Pancreas (tissue), 10 donors: ENCODE data around the gene AARS2. TPM values are rescaled to one million over a fixed set of nuclear protein-coding genes. Genes with fewer than 3 reads are reported as not detected.
"Not testable (repeated sequence)": the region's sequence is repeated elsewhere in the genome, so short reads cannot be mapped to it uniquely, and the experiment has no call there.

ENCODE experiments used
- ATAC-seq, 4 donors: fragments of 200-7000 bp; cut with Tn5 transposase; one replicate each; pipeline versions ENCODE4 v1.8.0 to v1.9.1; 2020; ENCODE audit warnings: mild to moderate bottlenecking in 4 of 4, moderate library complexity in 4 of 4
- DNase-seq, 6 donors: peaks; one replicate each; pipeline ENCODE4 v3.0.0-alpha.2; 2020
- FAIRE-seq: peaks from 2 replicates; lab custom pipeline; 2012; peaks lifted over from hg19 to GRCh38; lab: Jason Lieb, UNC
- H3K27ac ChIP-seq, 4 donors: fragments of 200-600 bp; sonication (generic); 1 replicate in 3 of 4; 2 replicates in 1 of 4; pipeline versions ENCODE4 v1.5.0 to v1.8.0; 2020
- H3K27me3 ChIP-seq, 4 donors: fragments of 200-600 bp; one replicate each; pipeline ENCODE4 v1.8.0; 2021
- H3K36me3 ChIP-seq, 3 donors: fragments of 200-600 bp; sonication (generic) in 1 of 3; one replicate each; pipeline versions ENCODE4 v1.5.0 to v1.8.0; 2020 to 2021
- H3K4me1 ChIP-seq, 3 donors: fragments of 200-600 bp; one replicate each; pipeline ENCODE4 v1.8.0; 2021
- H3K4me3 ChIP-seq, 4 donors: fragments of 200-600 bp; sonication (generic) in 2 of 4; one replicate each; pipeline versions ENCODE4 v1.5.0 to v1.8.0; 2020 to 2021
- H3K9me3 ChIP-seq, 4 donors: fragments of 200-600 bp; one replicate each; pipeline ENCODE4 v1.8.0; 2021
- CTCF ChIP-seq, 4 donors: fragments of 200-600 bp; sonication (generic) in 3 of 4; IDR thresholded peaks; one replicate each; pipeline versions ENCODE4 v1.5.0 to v1.8.0; 2021; ENCODE audit warnings: antibody characterized with exemption in 4 of 4
- WGBS, 2 donors: extraction: QIAGEN DNeasy Blood & Tissue Kit; methylation state at CpG; one replicate each; pipeline ENCODE4 v1.1.7; 2013; 5-methylcytosine and 5-hydroxymethylcytosine counted together
- intact Hi-C, 3 donors: fragments of 100-400 bp; cut with DNase I; formaldehyde crosslinking; loops; one replicate each; pipeline versions ENCODE4 v1.11.1 to v1.14.2; 2022
- polyA plus RNA-seq, 2 donors: library from polyadenylated mRNA; stranded (reverse); fragments of 200-250 nt; gene quantifications; one replicate each; pipeline ENCODE4 v1.2.3, GENCODE V29; 2013
- total RNA-seq, 6 donors: library from RNA; stranded (reverse); fragmentation: NEBNext Ultra II Directional in 4 of 6; extraction: Animal tissue kit (Norgen Biotek cat#: 25700) in 4 of 6; gene quantifications; one replicate each; pipeline versions ENCODE4 v1.2.1 to v1.2.4, GENCODE V29; 2021 to 2023
- donor health status: healthy with polysubstance abuse.
- donor health status: DM: no; HTN: no; CAD: no; lungs with moderate emphysema.
- donor health status: DM: no; HTN: no; CAD: no.
- donor health status: control.
- donor health status: control.
- donor health status: Bipolar disorder and iron deficiency.
- donor health status: DM: yes; HTN: yes; CAD: no.
- donor health status: DM: no; HTN: no; CAD: no.
- donor health status: DM: no; HTN: no; CAD: no.
- donor health status: DM: yes; HTN: yes; CAD: no.

AARS2 gene
- total and polyA plus RNA-seq, 8 donors: 3.6 to 8.7 (median 5.0) TPM

- DNase-seq (no peak), ATAC-seq (no peak), FAIRE-seq (no peak)
- H3K27me3 ChIP-seq: no peaks in the 10 kb centered on the region
- no peak for TF ChIP-seq CTCF (IDR thresholded peaks at IDR 0.05)
- no peaks in the 10 kb centered on the region for H3K4me1 ChIP-seq
- H3K9me3 ChIP-seq: no peaks in the 10 kb centered on the region
- H3K36me3 ChIP-seq: no peaks in the 10 kb centered on the region
- intact Hi-C loops: no loop called here
- no peak overlapping the region for H3K4me3 ChIP-seq
- WGBS, 2 donors: 65 to 85% methylated on average over 2 of the region's 2 CpGs
- H3K27ac ChIP-seq: no peak overlapping the region
These were observed 40.2 kb upstream of the AARS2 start for GRCh38 chr6:44353336-44353735.

GRCh38 chr6:44352259-44352658 is 39.1 kb upstream of the AARS2 start:
- no peak overlapping the region for H3K27ac ChIP-seq
- no peaks in the 10 kb centered on the region for H3K36me3 ChIP-seq
- no peak overlapping the region for H3K4me3 ChIP-seq
- ATAC-seq (no peak), FAIRE-seq (no peak), DNase-seq (no peak)
- TF ChIP-seq CTCF (IDR thresholded peaks at IDR 0.05): no peak
- WGBS, 2 donors: 80 to 85% methylated on average over 4 of the region's 4 CpGs
- no peaks in the 10 kb centered on the region for H3K27me3 ChIP-seq
- H3K4me1 ChIP-seq: no peaks in the 10 kb centered on the region
- no peaks in the 10 kb centered on the region for H3K9me3 ChIP-seq
- intact Hi-C loops: no loop called here

- H3K9me3 ChIP-seq, DNase-seq, H3K4me1 ChIP-seq, H3K36me3 ChIP-seq, ATAC-seq, intact Hi-C loops, FAIRE-seq, H3K27ac ChIP-seq, H3K27me3 ChIP-seq, H3K4me3 ChIP-seq: not testable (repeated sequence)
- WGBS, 2 donors: 59 to 64% methylated on average over 4 of the region's 4 CpGs
These were observed 37.5 kb upstream of the AARS2 start for GRCh38 chr6:44350650-44350994.

- ATAC-seq (no peak), FAIRE-seq (no peak), DNase-seq (no peak)
- H3K27ac ChIP-seq: no peak overlapping the region
- no peaks in the 10 kb centered on the region for H3K4me1 ChIP-seq
- no peak overlapping the region for H3K4me3 ChIP-seq
- 69 to 70% methylated on average over 6 of the region's 6 CpGs for WGBS, 2 donors
- no peaks in the 10 kb centered on the region for H3K27me3 ChIP-seq
- no peaks in the 10 kb centered on the region for H3K9me3 ChIP-seq
- no peak for TF ChIP-seq CTCF (IDR thresholded peaks at IDR 0.05)
- intact Hi-C loops: no loop called here
- no peaks in the 10 kb centered on the region for H3K36me3 ChIP-seq
These were observed 36.9 kb upstream of the AARS2 start for GRCh38 chr6:44349904-44350649.

GRCh38 chr6:44346818-44347217 is 33.7 kb upstream of the AARS2 start:
- H3K4me3 ChIP-seq, H3K27me3 ChIP-seq, H3K27ac ChIP-seq, ATAC-seq, FAIRE-seq, H3K4me1 ChIP-seq, intact Hi-C loops, H3K9me3 ChIP-seq, H3K36me3 ChIP-seq, DNase-seq: not testable (repeated sequence)
- 59 to 65% methylated on average over 4 of the region's 4 CpGs for WGBS, 2 donors

- H3K9me3 ChIP-seq: no peaks in the 10 kb centered on the region
- H3K4me3 ChIP-seq: no peak within 1 kb of the TSS
- intact Hi-C loops: no loop called here
- H3K36me3 ChIP-seq: no peaks in the 10 kb centered on the region
- H3K27me3 ChIP-seq: no peaks in the 10 kb centered on the region
- peaks cover 0 to 3% (median 0%) of the 10 kb centered on the region in 3 donors for H3K4me1 ChIP-seq
- no peak for TF ChIP-seq CTCF (IDR thresholded peaks at IDR 0.05)
- ATAC-seq (peak in 2 of 4 donors; percentile 12 to 22), DNase-seq (peak in 2 of 6 donors; percentile 47 to 69), FAIRE-seq (no peak)
- H3K27ac ChIP-seq: no peak within 1 kb of the TSS
- WGBS, 2 donors: 5 to 7% methylated on average over 31 of the region's 31 CpGs
These were observed 29.3 kb upstream of the AARS2 start, which contains the start of gene SPATS1 for GRCh38 chr6:44342489-44342888. SPATS1 (plus strand) TSS chr6:44342650; CDS start chr6:44343096, 446 bp downstream.
